ENCODE data around the gene MAFG.

- TF ChIP-seq CTCF (IDR thresholded peaks at IDR 0.05) (no peak), ZFX (IDR thresholded peaks at IDR 0.05; ENCODE audit: borderline replicate concordance) (no peak)
These were observed 43.0 kb downstream of the MAFG start for GRCh38 chr17:81884520-81884919.
